SK-N-SH (cell line): ENCODE data around the gene APBA2.

Source experiments
- CTCF ChIP-seq: fragments of 200-600 bp; sonication (generic); IDR thresholded peaks from 2 replicates; pipeline ENCODE4 v1.6.1; 2017; ENCODE audit warnings: antibody characterized with exemption, mild to moderate bottlenecking, moderate library complexity
- EP300 ChIP-seq, 2 experiments: IDR thresholded peaks; 2 replicates each; pipeline versions ENCODE4 v1.4.0 to v1.6.1; 2012; ENCODE audit warnings: borderline replicate concordance in 1 of 2, low read depth in 1 of 2, low read length in 1 of 2
- EZH2phosphoT487 ChIP-seq: fragments of 200-600 bp; sonication (generic); IDR thresholded peaks from 2 replicates; pipeline ENCODE4 v1.6.1; 2017; ENCODE audit warnings: low read depth, mixed run types, mild to moderate bottlenecking, antibody characterized with exemption, moderate library complexity, borderline replicate concordance
- JUND ChIP-seq: IDR thresholded peaks from 2 replicates; pipeline ENCODE4 v1.4.0; 2012
- POLR2AphosphoS5 ChIP-seq: IDR thresholded peaks from 2 replicates; pipeline ENCODE4 v1.6.1; 2012; ENCODE audit warnings: low read depth, low read length
- SIN3A ChIP-seq: IDR thresholded peaks from 2 replicates; pipeline ENCODE4 v1.6.1; 2012; ENCODE audit warnings: low read depth, mild to moderate bottlenecking, low read length, moderate library complexity, borderline replicate concordance
- SMC3 ChIP-seq: IDR thresholded peaks from 2 replicates; pipeline ENCODE4 v1.6.1; 2012; ENCODE audit warnings: low read depth, low read length, improper control_type of control experiment
- TAF1 ChIP-seq: IDR thresholded peaks from 2 replicates; pipeline ENCODE4 v1.6.1; 2012; ENCODE audit warnings: low read depth, mild to moderate bottlenecking, low read length, moderate library complexity, borderline replicate concordance
- YY1 ChIP-seq: IDR thresholded peaks from 2 replicates; pipeline ENCODE4 v1.4.0; 2012; ENCODE audit warnings: low read depth, mild to moderate bottlenecking
- ZBTB33 ChIP-seq: IDR thresholded peaks from 2 replicates; pipeline ENCODE4 v1.4.0; 2012; ENCODE audit warnings: low read depth, borderline replicate concordance
- TF ChIP-seq, protein P1 (sequence below): IDR thresholded peaks from 2 replicates; pipeline ENCODE4 v1.6.1; 2012; ENCODE audit warnings: mild to moderate bottlenecking, low read depth, low read length, moderate library complexity
- TF ChIP-seq, protein P2 (sequence below): IDR thresholded peaks from 2 replicates; pipeline ENCODE4 v1.4.0; 2012; ENCODE audit warnings: low read depth

- TF ChIP-seq POLR2AphosphoS5 (no peak), CTCF (no peak), EP300 (IDR thresholded peaks at IDR 0.05; ENCODE audit: borderline replicate concordance in 1 of 2, low read depth in 1 of 2, low read length in 1 of 2) (no peak), TAF1 (no peak), SIN3A (no peak), JUND (no peak), YY1 (no peak), SMC3 (no peak), EZH2phosphoT487 (no peak), ZBTB33 (no peak)
- TF ChIP-seq, protein P1, sequence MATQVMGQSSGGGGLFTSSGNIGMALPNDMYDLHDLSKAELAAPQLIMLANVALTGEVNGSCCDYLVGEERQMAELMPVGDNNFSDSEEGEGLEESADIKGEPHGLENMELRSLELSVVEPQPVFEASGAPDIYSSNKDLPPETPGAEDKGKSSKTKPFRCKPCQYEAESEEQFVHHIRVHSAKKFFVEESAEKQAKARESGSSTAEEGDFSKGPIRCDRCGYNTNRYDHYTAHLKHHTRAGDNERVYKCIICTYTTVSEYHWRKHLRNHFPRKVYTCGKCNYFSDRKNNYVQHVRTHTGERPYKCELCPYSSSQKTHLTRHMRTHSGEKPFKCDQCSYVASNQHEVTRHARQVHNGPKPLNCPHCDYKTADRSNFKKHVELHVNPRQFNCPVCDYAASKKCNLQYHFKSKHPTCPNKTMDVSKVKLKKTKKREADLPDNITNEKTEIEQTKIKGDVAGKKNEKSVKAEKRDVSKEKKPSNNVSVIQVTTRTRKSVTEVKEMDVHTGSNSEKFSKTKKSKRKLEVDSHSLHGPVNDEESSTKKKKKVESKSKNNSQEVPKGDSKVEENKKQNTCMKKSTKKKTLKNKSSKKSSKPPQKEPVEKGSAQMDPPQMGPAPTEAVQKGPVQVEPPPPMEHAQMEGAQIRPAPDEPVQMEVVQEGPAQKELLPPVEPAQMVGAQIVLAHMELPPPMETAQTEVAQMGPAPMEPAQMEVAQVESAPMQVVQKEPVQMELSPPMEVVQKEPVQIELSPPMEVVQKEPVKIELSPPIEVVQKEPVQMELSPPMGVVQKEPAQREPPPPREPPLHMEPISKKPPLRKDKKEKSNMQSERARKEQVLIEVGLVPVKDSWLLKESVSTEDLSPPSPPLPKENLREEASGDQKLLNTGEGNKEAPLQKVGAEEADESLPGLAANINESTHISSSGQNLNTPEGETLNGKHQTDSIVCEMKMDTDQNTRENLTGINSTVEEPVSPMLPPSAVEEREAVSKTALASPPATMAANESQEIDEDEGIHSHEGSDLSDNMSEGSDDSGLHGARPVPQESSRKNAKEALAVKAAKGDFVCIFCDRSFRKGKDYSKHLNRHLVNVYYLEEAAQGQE: no peak
- TF ChIP-seq, protein P2, sequence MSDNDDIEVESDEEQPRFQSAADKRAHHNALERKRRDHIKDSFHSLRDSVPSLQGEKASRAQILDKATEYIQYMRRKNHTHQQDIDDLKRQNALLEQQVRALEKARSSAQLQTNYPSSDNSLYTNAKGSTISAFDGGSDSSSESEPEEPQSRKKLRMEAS: no peak
Measured at GRCh38 chr15:29058903-29059539, 173.2 kb downstream of the APBA2 start.
